HG02938 (cell line): ENCODE measurements around the gene ZNF19.

Experiments
- ATAC-seq: cut with Tn5 transposase; IDR thresholded peaks from one replicate; pipeline ENCODE4 v1.9.1; 2021; ENCODE audit warnings: mild to moderate bottlenecking, moderate library complexity; ENCODE audit not compliant: unreplicated experiment

Gene ZNF19

GRCh38 chr16:71491054-71491453 is 1.9 kb upstream of the ZNF19 start:
- ATAC-seq, result no peak

- no peak for ATAC-seq
These were observed 1.2 kb upstream of the ZNF19 start for GRCh38 chr16:71490361-71490760.

GRCh38 chr16:71484006-71484893 is 4.9 kb downstream of the ZNF19 start:
- peak; percentile 84 for ATAC-seq

GRCh38 chr16:71482569-71482968 is 6.6 kb downstream of the ZNF19 start:
- ATAC-seq, result no peak

- no peak for ATAC-seq
These were observed 8.2 kb downstream of the ZNF19 start for GRCh38 chr16:71480956-71481355.

GRCh38 chr16:71479420-71479819 is 9.7 kb downstream of the ZNF19 start:
- ATAC-seq, result no peak

- no peak for ATAC-seq
These were observed 12.5 kb downstream of the ZNF19 start for GRCh38 chr16:71476457-71477124.

GRCh38 chr16:71474864-71475263 is 14.3 kb downstream of the ZNF19 start:
- no peak for ATAC-seq

- ATAC-seq, result no peak
These were observed 15.2 kb downstream of the ZNF19 start for GRCh38 chr16:71473891-71474290.

- ATAC-seq, result no peak
These were observed 16.2 kb downstream of the ZNF19 start for GRCh38 chr16:71472931-71473330.

GRCh38 chr16:71472051-71472450 is 17.1 kb downstream of the ZNF19 start:
- no peak for ATAC-seq

GRCh38 chr16:71467810-71468209 is 21.3 kb downstream of the ZNF19 start:
- no peak for ATAC-seq

- ATAC-seq, result no peak
These were observed 24.9 kb downstream of the ZNF19 start for GRCh38 chr16:71464231-71464630.

- peak; percentile 85 for ATAC-seq
These were observed 27.2 kb downstream of the ZNF19 start, which contains the start of gene ZNF23 for GRCh38 chr16:71461686-71462648. ZNF23 (minus strand) TSS chr16:71462247; CDS start chr16:71456796, 5,451 bp downstream.

- no peak for ATAC-seq
These were observed 28.2 kb downstream of the ZNF19 start for GRCh38 chr16:71460941-71461340.

GRCh38 chr16:71460236-71460635 is 28.9 kb downstream of the ZNF19 start:
- ATAC-seq, result no peak

- ATAC-seq, result no peak
These were observed 29.6 kb downstream of the ZNF19 start for GRCh38 chr16:71459510-71459909.

- no peak for ATAC-seq
These were observed 32.3 kb downstream of the ZNF19 start for GRCh38 chr16:71456801-71457200.

- ATAC-seq, result no peak
These were observed 36.1 kb downstream of the ZNF19 start for GRCh38 chr16:71453036-71453435.

- no peak for ATAC-seq
These were observed 40.1 kb downstream of the ZNF19 start for GRCh38 chr16:71449020-71449419.

- no peak for ATAC-seq
These were observed 40.8 kb downstream of the ZNF19 start for GRCh38 chr16:71448274-71448866.
